IPS-NIHi11 (cell line): Measurements from ENCODE around the gene NDUFB3.
"Not testable (repeated sequence)": the region's sequence is repeated elsewhere in the genome, so short reads cannot be mapped to it uniquely, and the experiment has no call there.

Source experiments
- DNase-seq: peaks from one replicate; pipeline ENCODE4 v3.0.0; 2012; ENCODE audit warnings: mixed read lengths, low spot score

NDUFB3 gene

DNA sequence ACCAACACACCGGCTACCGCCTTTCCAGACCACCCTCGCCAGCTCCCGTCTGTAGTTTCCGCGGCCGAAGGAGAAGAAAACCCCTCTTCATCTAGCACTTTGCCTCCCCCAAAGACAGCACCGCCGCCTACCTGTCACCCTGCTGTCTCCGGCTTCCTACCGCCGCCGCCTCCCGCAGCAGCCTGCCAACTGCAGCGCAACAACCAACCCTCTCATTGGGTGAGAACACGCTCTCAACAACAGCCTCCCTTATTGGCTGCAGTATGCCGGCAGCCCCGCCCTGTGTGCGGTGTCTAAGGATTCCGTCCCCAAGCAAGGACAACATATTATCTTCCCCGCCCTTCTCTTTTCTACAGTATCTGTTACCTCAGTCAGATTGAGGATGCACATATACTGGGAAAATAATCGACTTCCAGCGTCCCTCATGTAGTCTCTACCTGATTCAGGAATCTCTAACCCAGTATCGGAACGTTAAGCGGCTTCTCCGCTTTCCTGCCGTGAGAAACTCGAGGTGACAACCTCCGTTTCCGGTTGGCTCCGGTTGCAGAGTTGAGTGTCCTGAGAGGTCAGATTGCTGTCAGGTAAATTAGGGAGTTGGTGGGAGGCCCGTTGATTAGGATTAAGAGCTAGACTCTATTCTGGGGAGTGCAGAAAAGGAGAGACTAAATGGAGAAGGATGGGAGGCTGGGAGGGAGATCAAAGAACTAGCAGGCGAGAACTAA is at the start of gene NDUFB3, which contains the start of gene HYCC2:
NDUFB3 (plus strand) TSS at position 523 of the 722 bp plus-strand sequence. CDS start 6,882 bp downstream, outside the sequence.
HYCC2 (minus strand) TSS at position 193 of the 722 bp plus-strand sequence. CDS start 47,662 bp downstream, outside the sequence.
- DNase-seq: peak; percentile 97

DNA sequence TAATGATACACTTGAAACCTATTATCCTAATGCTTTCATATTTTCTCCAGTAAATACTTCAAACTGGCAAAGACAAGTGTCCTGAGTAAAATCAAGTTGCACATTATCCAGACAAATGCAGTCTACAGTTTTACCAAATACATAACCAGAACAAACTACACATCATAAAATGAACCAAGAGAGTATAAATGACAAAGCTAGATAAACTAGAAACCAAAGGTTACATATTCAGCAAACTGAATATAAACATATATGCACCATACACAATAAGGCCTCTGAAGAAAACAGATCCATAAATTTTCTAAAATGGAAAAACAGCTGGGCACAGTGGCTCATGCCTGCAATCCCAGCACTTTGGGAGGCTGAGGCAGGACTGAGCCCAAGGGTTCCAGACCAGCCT is 47.3 kb upstream of the NDUFB3 start:
- no peak for DNase-seq

DNA sequence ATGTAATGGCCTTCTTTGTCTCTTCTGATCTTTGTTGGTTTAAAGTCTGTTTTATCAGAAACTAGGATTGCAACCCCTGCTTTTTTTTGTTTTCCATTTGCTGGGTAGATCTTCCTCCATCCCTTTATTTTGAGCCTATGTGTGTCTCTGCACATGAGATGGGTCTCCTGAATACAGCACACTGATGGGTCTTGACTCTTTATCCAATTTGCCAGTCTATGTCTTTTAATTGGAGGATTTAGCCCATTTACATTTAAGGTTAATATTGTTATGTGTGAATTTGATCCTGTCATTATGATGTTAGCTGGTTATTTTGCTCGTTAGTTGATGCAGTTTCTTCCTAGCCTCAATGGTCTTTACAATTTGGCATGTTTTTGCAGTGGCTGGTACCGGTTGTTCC is 37.4 kb upstream of the NDUFB3 start:
- not testable (repeated sequence) for DNase-seq

DNA sequence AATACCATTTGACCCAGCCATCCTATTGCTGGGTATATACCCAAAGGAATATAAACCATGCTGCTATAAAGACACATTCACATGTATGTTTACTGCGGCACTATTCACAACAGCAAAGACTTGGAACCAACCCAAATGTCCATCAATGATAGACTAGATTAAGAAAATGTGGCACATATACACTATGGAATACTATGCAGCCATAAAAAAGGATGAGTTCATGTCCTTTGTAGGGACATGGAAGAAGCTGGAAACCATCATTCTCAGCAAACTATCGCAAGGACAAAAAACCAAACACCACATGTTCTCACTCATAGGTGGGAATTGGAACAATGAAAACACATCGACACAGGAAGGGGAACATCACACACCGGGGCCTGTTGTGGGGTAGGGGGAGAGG is 33.4 kb upstream of the NDUFB3 start:
- not testable (repeated sequence) for DNase-seq

DNA sequence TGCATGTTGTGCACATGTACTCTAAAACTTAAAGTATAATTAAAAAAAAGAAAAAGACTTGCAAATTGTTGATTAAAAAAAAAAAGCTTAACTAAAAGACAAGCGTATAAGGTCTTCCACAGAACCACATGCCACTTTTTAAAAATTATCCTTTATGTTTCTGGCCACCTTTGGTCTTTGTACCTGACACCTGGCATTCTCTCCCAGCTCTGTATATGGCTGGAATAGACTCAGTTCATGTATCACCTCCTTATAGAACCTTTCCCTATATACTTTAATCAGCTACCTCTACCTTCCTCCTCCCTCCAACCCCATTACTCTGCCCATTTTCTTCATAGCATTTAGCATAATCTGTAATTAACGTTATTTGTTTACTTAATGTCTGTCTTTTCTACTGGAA is 32.9 kb upstream of the NDUFB3 start:
- no peak for DNase-seq

DNA sequence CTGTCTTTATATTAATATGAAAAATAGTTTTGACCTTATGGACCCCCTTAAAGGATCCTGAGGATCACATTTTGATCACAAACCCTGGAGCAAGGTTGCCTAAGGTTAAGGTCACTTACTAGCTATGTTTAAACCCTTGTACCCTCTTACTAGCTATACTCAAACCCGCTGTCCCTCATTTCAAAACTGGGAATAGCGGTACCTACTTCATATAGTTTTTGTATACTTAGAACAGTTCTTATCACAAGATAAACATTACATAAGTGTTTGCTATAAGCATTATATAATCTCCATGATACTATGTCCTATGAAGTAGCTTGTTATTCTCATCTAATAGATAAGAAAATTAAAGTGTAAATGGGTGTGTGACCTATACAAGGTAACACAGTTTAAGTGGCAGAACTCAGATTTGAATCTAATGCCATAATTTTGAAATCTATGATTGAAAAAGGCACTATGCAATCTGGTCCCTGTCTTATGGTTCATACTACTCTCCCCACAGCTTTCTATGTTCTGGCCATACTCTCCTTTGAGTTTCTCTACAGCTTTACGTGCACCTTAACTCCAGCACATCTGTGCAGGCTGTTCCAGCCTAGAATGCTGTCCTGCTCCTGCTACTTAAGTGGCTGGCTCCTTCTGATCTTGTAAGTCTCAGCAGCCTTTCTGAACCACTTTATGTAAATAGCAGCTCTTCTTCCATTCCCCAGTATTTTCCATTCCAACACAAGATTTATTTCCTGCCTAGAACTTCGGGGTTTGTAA is 30.8 kb upstream of the NDUFB3 start:
- DNase-seq: no peak

DNA sequence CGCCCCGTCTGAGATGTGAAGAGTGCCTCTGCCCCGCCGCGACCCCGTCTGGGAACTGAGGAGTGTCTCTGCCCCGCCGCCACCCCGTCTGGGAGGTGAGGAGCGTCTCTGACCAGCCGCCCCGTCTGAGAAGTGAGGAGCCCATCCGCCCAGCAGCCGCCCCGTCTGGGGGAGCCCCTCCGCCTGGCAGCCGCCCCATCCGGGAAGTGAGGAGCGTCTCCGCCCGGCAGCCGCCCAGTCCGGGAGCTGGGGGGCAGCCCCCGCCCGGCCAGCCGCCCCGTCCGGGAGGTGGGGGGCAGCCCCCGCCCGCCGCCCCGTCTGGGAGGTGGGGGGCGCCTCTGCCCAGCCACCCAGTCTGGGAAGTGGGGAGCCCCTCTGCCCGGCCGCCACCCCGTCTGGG is 29.4 kb upstream of the NDUFB3 start:
- DNase-seq: not testable (repeated sequence)

DNA sequence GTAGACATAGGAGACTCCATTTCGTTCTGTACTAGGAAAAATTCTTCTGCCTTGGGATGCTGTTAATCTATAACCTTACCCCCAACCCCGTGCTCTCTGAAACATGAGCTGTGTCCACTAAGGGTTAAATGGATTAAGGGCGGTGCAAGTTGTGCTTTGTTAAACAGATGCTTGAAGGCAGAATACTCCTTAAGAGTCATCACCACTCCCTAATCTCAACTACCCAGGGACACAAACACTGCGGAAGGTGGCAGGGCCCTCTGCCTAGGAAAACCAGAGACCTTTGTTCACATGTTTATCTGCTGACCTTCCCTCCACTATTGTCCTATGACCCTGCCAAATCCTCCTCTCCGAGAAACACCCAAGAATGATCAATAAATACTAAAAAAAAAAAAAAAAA is 28.8 kb upstream of the NDUFB3 start:
- not testable (repeated sequence) for DNase-seq

DNA sequence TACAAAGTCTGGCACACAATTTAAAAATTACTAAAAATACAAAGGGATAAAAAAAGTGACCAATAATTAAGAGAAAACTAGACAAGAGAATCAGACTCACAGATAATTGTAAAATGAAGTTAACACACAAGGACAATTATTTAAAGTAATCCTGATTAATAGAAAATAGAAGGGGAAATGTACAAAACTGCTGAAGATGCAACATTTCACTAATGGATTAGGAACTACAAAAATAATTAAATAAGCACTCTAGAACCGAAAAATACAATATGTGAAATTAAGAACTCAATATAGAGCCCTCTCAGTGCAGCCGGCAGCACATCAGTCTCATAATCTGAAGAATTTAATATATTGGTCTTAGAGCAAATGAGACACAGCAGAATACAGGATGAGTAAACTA is 24.9 kb upstream of the NDUFB3 start:
- DNase-seq: no peak

DNA sequence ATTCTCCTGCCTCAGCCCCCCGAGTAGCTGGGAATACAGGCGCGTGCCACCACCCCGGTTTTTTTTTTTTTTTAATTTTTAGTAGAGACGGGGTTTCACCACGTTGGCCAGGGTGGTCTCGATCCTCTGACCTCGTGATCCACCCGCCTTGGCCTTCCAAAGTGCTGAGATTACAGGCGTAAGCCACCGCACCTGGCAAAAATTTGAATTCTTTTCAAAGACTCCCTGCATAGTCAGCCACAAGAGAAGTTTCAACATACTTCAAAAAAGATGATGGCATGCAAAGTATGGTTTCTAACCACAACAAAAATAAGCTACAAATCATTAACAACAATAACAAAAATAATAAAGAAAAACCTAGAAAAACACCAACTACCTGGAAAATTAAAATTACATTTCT is 22.3 kb upstream of the NDUFB3 start:
- no peak for DNase-seq

DNA sequence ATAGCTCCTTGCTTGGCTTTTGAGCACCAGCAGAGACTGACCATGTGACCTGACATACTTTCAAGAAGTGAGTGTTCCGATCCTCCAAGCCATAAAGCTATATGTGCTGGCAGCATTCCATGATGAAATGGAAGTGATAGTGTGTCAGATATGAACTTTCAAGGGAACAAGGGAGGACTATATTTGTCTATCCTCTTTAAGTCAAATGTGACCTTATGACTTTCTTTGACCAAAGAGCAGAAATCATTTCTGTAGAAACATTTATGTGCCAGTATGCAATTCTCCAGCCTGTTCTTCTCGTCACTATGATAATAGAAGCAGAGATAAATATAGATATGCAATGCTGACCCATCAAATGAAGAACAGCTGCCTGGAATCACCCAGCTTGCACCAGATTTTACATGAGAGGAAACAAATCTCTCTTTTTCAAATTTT is 14.7 kb upstream of the NDUFB3 start:
- DNase-seq: no peak

DNA sequence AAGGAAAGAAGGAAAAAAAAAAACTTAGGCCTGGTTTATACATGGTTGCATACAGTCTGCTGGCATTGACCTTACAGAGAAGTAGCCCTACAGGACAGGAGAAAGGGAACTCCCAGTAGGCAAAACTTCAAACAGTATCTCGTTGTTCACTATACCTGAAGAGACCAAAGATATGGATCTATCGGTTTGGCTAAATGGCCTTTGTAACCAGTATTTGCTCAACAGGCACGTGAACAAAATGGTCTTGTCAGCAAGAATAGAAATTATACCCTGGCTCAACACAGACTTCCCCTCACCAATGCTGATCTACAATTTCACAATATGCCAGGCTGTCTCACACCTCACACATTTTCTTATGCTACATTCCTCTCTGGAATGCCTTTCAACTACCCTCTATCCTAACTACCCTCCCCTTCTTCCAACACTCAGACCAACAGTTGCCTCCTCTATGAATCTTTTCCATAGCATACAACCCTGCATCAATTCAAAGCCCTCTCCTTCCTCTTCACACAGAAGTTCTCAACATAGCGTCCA is 14.0 kb upstream of the NDUFB3 start:
- no peak for DNase-seq

DNA sequence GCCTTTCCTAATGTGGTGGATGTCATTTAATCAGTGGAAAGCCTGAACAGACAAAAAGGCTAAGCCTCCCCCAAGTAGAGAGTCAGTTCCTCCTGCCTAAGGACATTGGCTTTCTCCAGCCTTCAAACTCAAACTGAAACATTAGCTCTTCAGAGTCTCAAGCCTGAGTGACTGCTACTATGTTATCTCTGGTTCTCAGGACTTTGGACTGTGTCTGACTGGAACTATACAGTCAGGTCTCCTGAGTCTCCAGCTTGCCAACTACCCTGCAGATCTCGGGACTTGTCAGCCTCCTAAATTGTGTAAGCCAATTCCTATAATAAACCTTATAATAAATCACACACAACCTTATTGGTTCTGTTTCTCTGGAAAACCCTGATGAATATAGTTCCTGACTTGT is 12.9 kb upstream of the NDUFB3 start:
- no peak for DNase-seq

DNA sequence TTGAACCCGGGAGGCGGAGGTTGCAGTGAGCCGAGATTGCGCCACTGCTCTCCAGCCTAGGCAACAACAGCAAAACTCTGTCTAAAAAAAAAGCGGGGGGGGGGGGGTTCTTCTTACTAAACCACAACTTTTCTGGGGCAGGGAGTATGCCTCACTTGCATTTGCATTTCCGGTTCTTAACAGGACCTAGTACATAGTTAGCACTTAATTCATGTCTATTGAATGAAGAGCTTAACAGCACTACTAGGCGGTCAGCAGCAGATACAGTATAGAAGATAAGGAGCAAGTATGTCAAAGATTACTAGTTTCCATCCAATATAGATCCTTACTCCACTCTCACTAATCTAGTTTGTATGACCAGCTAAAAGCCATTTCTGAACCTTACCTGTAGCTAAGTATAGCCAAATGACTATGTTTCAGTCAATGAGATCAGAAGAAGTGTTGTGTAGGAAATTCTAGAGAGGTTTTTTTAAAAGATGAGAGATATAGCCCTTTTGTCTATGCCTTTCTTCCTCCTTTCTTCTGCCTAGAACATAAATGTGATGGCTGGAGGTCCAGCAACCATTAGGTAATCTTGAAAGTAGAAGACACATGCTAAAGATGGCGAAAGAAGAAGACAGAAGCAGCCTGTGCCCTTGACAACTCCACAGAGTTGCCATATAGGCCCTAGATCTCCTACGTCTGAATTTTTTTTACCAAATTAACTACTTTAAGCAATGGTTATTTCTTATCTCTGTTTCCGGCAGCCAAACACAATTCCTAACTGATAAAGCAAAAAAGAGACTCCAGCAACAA is 11.6 kb upstream of the NDUFB3 start:
- DNase-seq: no peak

DNA sequence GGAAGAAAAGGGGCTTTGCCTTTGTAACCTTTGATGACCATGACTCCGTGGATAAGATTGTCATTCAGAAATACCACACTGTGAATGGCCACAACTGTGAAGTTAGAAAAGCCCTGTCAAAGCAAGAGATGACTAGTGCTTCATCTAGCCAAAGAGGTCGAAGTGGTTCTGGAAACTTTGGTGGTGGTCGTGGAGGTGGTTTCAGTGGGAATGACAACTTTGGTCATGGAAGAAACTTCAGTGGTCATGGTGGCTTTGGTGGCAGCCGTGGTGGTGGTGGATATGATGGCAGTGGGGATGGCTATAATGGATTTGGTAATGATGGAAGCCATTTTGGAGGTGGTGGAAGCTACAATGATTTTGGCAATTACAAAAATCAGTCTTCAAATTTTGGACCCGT is 8.3 kb upstream of the NDUFB3 start:
- DNase-seq: not testable (repeated sequence)

DNA sequence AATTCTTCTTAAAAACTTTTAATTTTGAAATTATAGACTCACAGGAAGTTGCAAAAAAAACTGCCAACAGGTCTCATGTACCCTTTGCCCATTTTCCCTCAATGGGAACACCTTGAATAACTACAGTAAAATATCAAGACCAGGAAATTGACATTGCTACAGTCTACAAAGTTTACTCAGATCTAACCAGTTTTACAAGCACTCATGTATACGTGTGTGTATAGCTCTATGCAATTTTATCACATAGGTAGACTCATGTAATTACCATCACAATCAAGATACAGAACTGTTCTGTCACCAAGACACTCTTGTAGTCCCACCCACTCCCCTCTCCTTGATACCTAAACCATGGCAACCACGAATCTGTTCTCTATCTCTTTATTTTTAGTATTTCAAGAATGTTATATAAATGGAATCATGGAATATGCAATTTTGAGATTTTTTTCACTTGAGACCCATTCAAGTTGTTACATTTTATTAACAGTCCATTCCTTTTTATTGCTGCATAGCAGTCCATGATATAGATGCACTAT is 6.9 kb upstream of the NDUFB3 start:
- no peak for DNase-seq

DNA sequence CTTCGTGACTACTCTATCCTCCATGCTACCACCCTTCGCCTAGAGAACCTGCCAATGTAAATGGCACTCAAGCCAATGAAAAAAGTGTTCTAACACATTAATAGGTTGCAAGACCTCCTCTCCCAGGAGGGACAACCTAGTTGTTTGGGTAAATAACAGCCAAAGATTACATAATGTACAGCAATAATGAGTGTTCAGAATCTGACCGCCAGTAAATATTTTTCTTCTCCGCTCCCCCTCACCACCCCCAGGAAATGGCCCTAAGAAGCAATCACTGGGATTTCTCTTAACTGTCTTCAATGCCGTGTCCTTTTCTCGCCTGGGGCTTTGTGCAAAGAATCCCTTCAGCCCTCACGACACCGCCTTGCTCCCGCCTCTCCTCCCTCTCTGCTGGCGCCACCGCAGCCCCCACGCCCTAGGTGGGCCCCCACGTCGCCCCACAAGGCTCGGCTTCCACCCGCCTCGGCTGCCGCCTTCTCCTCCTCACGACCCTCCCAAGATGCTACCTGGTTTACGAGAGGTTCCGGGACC is 788 bp upstream of the NDUFB3 start:
- DNase-seq: no peak

DNA sequence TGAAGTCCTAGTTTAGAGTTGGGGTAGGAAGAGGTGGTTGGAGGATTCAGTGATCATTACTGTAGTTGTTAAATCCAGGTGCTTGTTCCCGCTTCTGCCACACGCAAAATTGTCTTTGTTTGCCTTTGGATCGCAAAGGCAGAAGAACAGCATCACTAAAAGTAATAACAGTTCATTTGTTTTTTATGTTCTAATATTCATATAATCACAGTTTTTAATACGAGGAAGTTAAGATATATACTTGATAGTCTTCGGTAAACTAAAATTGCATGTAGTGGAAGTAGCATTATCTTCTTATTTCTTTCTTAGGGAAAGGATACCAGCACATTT is 365 bp downstream of the NDUFB3 start:
- DNase-seq: no peak

DNA sequence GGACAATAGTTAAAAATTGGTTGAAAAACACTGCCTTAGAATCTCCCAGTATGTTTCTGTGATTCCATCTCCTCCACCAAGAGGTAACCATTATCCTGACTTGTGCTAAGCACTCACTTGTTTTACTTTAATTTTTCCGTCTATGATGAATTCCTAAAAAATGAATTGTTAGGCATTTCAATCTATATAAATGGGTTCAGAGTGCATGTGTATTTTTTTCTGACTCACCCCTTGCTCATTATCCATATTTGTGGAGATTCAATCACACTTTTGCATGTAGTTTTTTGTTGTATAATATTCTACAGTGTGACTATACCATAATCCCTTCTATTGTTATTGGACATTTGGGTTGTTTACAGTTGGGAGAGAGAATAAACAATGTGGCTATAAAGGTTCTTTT is 1.3 kb downstream of the NDUFB3 start:
- no peak for DNase-seq

DNA sequence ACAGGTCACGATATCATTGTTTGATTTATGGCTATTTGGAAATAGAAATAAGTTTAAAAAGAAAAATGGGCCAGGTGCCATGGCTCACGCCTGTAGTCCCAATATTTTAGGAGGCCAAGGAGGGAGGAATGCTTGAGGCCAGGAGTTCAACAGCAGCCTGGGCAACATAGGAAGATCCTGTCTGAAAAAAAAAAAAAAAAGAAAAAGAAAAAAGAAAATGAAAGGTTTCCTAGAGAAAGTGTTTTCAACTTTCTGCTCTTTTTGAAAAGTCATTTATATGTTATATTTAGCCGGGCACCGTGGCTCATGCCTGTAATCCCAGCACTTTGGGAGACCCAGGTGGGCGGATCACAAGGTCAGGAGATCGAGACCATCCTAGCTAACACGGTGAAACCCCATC is 3.2 kb downstream of the NDUFB3 start:
- no peak for DNase-seq

DNA sequence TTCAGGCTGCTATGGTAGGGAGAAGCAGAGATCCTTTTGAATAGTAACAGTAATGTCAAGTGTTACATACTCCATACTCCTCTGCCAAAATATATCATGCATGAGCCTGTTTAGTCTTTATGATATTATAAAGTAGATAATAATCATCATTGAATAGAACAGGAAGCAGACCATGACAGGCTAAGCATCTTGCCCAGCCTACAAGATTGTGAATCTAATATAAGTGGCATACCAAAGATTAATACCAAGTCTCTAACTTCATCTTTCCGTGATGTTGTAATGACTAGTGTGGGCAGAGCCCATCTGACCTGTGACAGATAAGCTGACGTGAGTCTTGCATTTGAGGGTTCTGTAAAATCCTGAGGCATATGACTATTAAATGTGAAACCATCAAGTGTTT is 13.1 kb downstream of the NDUFB3 start:
- no peak for DNase-seq

DNA sequence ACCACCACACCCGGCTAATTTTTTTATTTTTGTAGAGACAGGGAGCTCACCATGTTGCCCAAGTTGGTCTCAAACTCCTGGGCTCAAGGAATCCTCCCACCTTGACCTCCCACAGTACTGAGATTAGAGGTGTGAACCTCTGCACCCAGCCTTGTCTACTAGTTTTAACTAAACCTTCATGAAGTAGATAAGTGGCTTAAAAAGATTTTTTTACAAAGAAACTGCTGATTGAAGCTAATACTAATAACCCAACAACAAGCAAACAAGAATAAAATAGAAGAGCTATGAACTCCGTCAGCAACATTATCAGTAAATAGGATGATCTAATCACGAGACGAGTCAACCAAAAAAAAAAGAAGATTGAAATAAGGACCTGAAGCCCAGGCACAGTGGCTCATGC is 18.8 kb downstream of the NDUFB3 start:
- no peak for DNase-seq
